Ishikawa (cell line): ENCODE data around the gene TCF7.

ENCODE experiments used
- CEBPB ChIP-seq: IDR thresholded peaks from 2 replicates; pipeline ENCODE4 v1.6.1; 2012
- CREB1 ChIP-seq: IDR thresholded peaks from 2 replicates; pipeline ENCODE4 v1.6.1; 2012; ENCODE audit warnings: low read depth
- EGR1 ChIP-seq: IDR thresholded peaks from 2 replicates; pipeline ENCODE4 v1.6.1; 2012
- EP300 ChIP-seq: IDR thresholded peaks from 2 replicates; pipeline ENCODE4 v1.6.1; 2012; ENCODE audit warnings: borderline replicate concordance
- FOXM1 ChIP-seq: IDR thresholded peaks from 2 replicates; pipeline ENCODE4 v1.6.1; 2012; ENCODE audit warnings: low read depth, borderline replicate concordance
- NFIC ChIP-seq: IDR thresholded peaks from 2 replicates; pipeline ENCODE4 v1.6.1; 2012
- REST ChIP-seq: IDR thresholded peaks from 2 replicates; pipeline ENCODE4 v1.6.1; 2012; ENCODE audit warnings: low read depth, mild to moderate bottlenecking
- TAF1 ChIP-seq: IDR thresholded peaks from 2 replicates; pipeline ENCODE4 v1.6.1; 2012; ENCODE audit warnings: low read depth, mild to moderate bottlenecking
- TEAD4 ChIP-seq: IDR thresholded peaks from 2 replicates; pipeline ENCODE4 v1.6.1; 2012

DNA sequence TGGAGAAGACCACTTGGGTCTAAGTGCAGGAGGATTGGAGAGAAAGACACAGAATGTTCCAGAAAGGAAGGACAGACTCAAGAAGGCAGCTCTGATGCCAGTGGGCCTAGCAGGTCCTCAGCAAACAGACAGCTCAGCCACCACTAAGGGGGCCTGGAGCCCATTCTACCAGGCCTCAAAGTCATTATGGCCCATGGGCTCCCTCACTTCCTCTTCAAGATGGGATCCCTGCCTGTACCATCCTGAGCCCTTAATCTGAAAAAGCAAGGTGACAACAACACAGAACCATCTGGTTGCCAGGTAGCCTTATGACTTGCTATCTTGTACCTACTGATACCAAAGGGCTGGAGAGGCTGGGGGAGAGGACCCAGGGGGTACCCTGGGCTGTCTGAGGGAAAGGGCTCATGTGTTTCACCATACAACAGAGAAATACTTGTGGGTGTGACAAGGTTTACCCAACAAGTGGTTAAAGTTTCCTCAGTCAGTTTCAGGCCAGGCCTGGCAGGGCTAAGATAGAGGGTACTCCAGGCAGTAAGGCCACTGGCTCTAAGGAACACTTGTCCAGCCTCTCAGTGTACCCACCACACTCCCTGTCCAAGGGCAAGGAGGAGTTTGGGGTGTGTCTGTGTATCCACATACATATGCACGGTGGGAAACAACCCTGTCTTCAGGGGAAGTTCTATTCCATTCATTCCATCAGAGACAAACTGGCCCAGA lies 30.7 kb downstream of the TCF7 start:
- TF ChIP-seq CEBPB: no peak
- TF ChIP-seq FOXM1: no peak
- no peak for TF ChIP-seq EP300
- no peak for TF ChIP-seq TEAD4
- no peak for TF ChIP-seq EGR1
- no peak for TF ChIP-seq REST
- no peak for TF ChIP-seq CREB1
- TF ChIP-seq TAF1: no peak
- TF ChIP-seq NFIC: no peak
